ENCODE results near the gene RGS1. TPM values are rescaled to one million over a fixed set of nuclear protein-coding genes. Genes with fewer than 3 reads are reported as not detected.

RGS1 gene
- total and polyA plus RNA-seq, 2 experiments from 2014 or later: not detected

DNA sequence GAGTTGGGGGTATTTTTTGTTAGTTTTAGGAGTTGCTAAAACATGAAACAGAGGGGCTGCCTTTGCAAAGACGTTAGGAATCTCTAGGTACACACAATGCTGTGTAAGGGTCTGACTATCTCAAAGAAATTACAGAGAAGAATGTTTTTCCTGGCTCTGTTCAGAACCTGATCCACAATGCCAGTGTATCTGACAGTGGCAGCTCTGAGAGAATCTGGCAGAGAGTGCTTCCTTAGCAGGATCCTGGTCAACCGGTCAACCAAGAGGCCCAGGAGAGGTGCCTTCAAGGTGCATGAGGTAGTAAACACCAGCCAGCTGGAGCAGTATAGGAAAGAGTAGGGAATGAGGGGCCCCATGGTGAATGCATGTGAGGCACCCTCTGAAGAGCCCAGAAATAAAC lies 40.9 kb upstream of the RGS1 start:
- Mint-ChIP-seq H3K27me3 (ENCODE audit: insufficient read depth, low read depth, poor library complexity) (no peaks in the 10 kb centered on the region), H3K4me3 (no peak overlapping the region), H3K27ac (no peak overlapping the region), H3K36me3 (ENCODE audit: low read depth) (peaks cover 6% of the 10 kb centered on the region; the same call in 1 of the 3 replicates), H3K4me1 (peaks cover 12% of the 10 kb centered on the region), H3K9me3 (peaks cover 8% of the 10 kb centered on the region; the same call in 2 of the 3 replicates)
- DNase-seq (ENCODE audit: low spot score) (no peak), ATAC-seq (no peak)
- no peaks in the 10 kb centered on the region for H3K27me3 ChIP-seq (ENCODE audit: insufficient read depth)
- H3K4me3 ChIP-seq: no peak overlapping the region
- H3K4me1 ChIP-seq (ENCODE audit: insufficient read depth): peaks cover 10% of the 10 kb centered on the region; the same call in 1 of the 2 replicates
- no peak overlapping the region for H3K4me2 ChIP-seq
- no peaks in the 10 kb centered on the region for H4K20me1 ChIP-seq (replicated peaks; ENCODE audit: insufficient read depth)
- no peaks in the 10 kb centered on the region for H3K36me3 ChIP-seq (ENCODE audit: insufficient read depth)
- TF ChIP-seq, protein P1, sequence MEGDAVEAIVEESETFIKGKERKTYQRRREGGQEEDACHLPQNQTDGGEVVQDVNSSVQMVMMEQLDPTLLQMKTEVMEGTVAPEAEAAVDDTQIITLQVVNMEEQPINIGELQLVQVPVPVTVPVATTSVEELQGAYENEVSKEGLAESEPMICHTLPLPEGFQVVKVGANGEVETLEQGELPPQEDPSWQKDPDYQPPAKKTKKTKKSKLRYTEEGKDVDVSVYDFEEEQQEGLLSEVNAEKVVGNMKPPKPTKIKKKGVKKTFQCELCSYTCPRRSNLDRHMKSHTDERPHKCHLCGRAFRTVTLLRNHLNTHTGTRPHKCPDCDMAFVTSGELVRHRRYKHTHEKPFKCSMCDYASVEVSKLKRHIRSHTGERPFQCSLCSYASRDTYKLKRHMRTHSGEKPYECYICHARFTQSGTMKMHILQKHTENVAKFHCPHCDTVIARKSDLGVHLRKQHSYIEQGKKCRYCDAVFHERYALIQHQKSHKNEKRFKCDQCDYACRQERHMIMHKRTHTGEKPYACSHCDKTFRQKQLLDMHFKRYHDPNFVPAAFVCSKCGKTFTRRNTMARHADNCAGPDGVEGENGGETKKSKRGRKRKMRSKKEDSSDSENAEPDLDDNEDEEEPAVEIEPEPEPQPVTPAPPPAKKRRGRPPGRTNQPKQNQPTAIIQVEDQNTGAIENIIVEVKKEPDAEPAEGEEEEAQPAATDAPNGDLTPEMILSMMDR (conservative IDR thresholded peaks at IDR 0.05; ENCODE audit: low read depth in 2 of 2): no peak
- TF ChIP-seq JUNB (IDR thresholded peaks at IDR 0.05; ENCODE audit: unreplicated experiment) (no peak), CREB1 (CRISPR knock-in tag; IDR thresholded peaks at IDR 0.05; ENCODE audit: low read depth) (no peak), ZNF114 (CRISPR knock-in tag; IDR thresholded peaks at IDR 0.05) (no peak), EZH2 (IDR thresholded peaks at IDR 0.05; ENCODE audit: low read depth, unreplicated experiment) (no peak), STAT1 (IDR thresholded peaks at IDR 0.05; ENCODE audit: unreplicated experiment) (no peak)
- H2AFZ ChIP-seq: no peak overlapping the region
- no peaks in the 10 kb centered on the region for H3F3A ChIP-seq (replicated peaks; ENCODE audit: low read depth)
- H3K27ac ChIP-seq (ENCODE audit: low read depth): no peak overlapping the region
- H3K79me2 ChIP-seq (replicated peaks; ENCODE audit: insufficient read depth): no peaks in the 10 kb centered on the region
- no peaks in the 10 kb centered on the region for H3K9me2 ChIP-seq (ENCODE audit: insufficient read depth)

- Histone ChIP-seq H3K79me2 (replicated peaks; ENCODE audit: insufficient read depth) (no peaks in the 10 kb centered on the region), H3K9me2 (ENCODE audit: insufficient read depth) (no peaks in the 10 kb centered on the region), H3F3A (replicated peaks; ENCODE audit: low read depth) (no peaks in the 10 kb centered on the region), H3K27me3 (ENCODE audit: insufficient read depth) (no peaks in the 10 kb centered on the region), H3K4me2 (no peak overlapping the region), H4K20me1 (replicated peaks; ENCODE audit: insufficient read depth) (no peaks in the 10 kb centered on the region), H3K4me3 (no peak overlapping the region), H3K4me1 (ENCODE audit: insufficient read depth) (peaks cover 10% of the 10 kb centered on the region; the same call in 1 of the 2 replicates), H3K27ac (ENCODE audit: low read depth) (no peak overlapping the region), H2AFZ (no peak overlapping the region), H3K36me3 (ENCODE audit: insufficient read depth) (no peaks in the 10 kb centered on the region)
- ATAC-seq (no peak), DNase-seq (ENCODE audit: low spot score) (no peak)
- Mint-ChIP-seq H3K36me3 (ENCODE audit: low read depth) (peaks cover 6% of the 10 kb centered on the region; the same call in 1 of the 3 replicates), H3K4me3 (no peak overlapping the region), H3K9me3 (peaks cover 8% of the 10 kb centered on the region; the same call in 2 of the 3 replicates), H3K4me1 (peaks cover 11% of the 10 kb centered on the region), H3K27ac (no peak overlapping the region), H3K27me3 (ENCODE audit: insufficient read depth, low read depth, poor library complexity) (no peaks in the 10 kb centered on the region)
- TF ChIP-seq ZNF331 (CRISPR knock-in tag; IDR thresholded peaks at IDR 0.05; ENCODE audit: low read depth): no peak
- TF ChIP-seq EZH2phosphoT487 (IDR thresholded peaks at IDR 0.05; ENCODE audit: unreplicated experiment): no peak
- TF ChIP-seq, protein P1 (conservative IDR thresholded peaks at IDR 0.05; ENCODE audit: low read depth in 2 of 2): no peak
- TF ChIP-seq, protein P2, sequence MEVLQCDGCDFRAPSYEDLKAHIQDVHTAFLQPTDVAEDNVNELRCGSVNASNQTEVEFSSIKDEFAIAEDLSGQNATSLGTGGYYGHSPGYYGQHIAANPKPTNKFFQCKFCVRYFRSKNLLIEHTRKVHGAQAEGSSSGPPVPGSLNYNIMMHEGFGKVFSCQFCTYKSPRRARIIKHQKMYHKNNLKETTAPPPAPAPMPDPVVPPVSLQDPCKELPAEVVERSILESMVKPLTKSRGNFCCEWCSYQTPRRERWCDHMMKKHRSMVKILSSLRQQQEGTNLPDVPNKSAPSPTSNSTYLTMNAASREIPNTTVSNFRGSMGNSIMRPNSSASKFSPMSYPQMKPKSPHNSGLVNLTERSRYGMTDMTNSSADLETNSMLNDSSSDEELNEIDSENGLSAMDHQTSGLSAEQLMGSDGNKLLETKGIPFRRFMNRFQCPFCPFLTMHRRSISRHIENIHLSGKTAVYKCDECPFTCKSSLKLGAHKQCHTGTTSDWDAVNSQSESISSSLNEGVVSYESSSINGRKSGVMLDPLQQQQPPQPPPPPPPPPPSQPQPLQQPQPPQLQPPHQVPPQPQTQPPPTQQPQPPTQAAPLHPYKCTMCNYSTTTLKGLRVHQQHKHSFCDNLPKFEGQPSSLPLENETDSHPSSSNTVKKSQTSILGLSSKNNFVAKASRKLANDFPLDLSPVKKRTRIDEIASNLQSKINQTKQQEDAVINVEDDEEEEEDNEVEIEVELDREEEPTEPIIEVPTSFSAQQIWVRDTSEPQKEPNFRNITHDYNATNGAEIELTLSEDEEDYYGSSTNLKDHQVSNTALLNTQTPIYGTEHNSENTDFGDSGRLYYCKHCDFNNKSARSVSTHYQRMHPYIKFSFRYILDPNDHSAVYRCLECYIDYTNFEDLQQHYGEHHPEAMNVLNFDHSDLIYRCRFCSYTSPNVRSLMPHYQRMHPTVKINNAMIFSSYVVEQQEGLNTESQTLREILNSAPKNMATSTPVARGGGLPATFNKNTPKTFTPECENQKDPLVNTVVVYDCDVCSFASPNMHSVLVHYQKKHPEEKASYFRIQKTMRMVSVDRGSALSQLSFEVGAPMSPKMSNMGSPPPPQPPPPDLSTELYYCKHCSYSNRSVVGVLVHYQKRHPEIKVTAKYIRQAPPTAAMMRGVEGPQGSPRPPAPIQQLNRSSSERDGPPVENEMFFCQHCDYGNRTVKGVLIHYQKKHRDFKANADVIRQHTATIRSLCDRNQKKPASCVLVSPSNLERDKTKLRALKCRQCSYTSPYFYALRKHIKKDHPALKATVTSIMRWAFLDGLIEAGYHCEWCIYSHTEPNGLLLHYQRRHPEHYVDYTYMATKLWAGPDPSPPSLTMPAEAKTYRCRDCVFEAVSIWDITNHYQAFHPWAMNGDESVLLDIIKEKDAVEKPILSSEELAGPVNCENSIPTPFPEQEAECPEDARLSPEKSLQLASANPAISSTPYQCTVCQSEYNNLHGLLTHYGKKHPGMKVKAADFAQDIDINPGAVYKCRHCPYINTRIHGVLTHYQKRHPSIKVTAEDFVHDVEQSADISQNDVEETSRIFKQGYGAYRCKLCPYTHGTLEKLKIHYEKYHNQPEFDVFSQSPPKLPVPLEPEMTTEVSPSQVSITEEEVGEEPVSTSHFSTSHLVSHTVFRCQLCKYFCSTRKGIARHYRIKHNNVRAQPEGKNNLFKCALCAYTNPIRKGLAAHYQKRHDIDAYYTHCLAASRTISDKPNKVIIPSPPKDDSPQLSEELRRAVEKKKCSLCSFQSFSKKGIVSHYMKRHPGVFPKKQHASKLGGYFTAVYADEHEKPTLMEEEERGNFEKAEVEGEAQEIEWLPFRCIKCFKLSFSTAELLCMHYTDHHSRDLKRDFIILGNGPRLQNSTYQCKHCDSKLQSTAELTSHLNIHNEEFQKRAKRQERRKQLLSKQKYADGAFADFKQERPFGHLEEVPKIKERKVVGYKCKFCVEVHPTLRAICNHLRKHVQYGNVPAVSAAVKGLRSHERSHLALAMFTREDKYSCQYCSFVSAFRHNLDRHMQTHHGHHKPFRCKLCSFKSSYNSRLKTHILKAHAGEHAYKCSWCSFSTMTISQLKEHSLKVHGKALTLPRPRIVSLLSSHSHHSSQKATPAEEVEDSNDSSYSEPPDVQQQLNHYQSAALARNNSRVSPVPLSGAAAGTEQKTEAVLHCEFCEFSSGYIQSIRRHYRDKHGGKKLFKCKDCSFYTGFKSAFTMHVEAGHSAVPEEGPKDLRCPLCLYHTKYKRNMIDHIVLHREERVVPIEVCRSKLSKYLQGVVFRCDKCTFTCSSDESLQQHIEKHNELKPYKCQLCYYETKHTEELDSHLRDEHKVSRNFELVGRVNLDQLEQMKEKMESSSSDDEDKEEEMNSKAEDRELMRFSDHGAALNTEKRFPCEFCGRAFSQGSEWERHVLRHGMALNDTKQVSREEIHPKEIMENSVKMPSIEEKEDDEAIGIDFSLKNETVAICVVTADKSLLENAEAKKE (CRISPR knock-in tag; IDR thresholded peaks at IDR 0.05): no peak
- no peak for TF ChIP-seq CREB1 (CRISPR knock-in tag; IDR thresholded peaks at IDR 0.05; ENCODE audit: low read depth)
These were observed 39.5 kb upstream of the RGS1 start for GRCh38 chr1:192535916-192536664.
